ENCODE data around the gene AFAP1.

DNA sequence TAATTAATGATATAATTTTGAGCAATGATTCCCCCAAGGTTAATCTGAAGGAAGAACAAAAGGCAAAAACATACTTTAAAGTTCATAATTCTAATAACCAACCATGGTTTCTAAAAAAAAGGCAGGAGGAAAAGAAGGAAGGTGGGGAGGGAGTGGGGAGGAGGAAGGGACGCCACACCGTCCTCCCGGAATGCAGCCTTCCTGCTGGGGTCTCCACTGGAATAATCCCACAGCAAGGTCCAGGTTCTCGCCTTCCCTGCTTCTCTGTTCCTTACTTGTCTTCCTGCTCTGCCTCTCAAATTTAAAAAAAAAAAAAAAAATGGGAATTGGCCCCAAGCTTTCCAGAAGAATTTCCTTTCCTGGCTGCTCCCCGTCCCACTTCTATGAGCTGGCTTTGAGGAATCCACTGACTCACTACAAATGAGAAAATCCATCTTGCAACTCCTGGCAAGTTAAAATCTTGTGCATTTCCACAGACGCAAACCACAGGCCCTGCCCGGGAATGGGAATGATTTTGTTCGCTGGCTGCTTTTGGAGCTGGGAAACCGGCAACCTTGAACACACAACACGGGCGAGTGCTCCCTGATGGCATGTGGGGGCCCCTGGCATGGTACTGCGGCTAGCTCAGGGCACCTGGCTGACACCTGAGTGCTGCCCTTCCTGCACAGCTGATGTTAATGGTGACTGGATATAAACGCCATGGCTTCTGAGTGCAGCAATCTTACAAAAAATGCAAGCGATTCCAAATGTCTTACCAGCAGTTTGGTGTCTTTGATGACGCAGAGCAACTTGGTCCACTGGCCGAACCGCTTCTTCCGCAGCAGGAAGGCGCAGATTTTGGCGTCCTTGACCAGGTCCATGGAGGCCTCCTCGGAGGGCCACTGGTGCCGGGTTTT lies 97.0 kb downstream of the AFAP1 start:
- TF ChIP-seq, protein P1, sequence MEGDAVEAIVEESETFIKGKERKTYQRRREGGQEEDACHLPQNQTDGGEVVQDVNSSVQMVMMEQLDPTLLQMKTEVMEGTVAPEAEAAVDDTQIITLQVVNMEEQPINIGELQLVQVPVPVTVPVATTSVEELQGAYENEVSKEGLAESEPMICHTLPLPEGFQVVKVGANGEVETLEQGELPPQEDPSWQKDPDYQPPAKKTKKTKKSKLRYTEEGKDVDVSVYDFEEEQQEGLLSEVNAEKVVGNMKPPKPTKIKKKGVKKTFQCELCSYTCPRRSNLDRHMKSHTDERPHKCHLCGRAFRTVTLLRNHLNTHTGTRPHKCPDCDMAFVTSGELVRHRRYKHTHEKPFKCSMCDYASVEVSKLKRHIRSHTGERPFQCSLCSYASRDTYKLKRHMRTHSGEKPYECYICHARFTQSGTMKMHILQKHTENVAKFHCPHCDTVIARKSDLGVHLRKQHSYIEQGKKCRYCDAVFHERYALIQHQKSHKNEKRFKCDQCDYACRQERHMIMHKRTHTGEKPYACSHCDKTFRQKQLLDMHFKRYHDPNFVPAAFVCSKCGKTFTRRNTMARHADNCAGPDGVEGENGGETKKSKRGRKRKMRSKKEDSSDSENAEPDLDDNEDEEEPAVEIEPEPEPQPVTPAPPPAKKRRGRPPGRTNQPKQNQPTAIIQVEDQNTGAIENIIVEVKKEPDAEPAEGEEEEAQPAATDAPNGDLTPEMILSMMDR (IDR thresholded peaks at IDR 0.05), result no peak
- no peak for TF ChIP-seq EZH2phosphoT487 (IDR thresholded peaks at IDR 0.05)

All from neural progenitor cell (in vitro differentiated cells).